Measurements from ENCODE around the gene NADK. TPM values are rescaled to one million over a fixed set of nuclear protein-coding genes. Genes with fewer than 3 reads are reported as not detected.

Gene NADK
- total RNA-seq, 6 experiments from 2014 or later = 80.3 to 143 (median 100) TPM

- peaks cover 0 to 69% (median 18%) of the 10 kb centered on the region in 4 donors for H3K36me3 ChIP-seq
- TF ChIP-seq CTCF (IDR thresholded peaks at IDR 0.05) = no peak
- TF ChIP-seq POLR2A (IDR thresholded peaks at IDR 0.05) = no peak
- peak overlapping the region; percentile 25 to 56 (median 47) for H3K4me3 ChIP-seq
- 42% methylated on average over 9 of the region's 25 CpGs for WGBS (ENCODE audit: insufficient coverage, low coverage, low lambda C conversion rate, missing lambda C conversion rate)
- ATAC-seq (peak in 2 of 4 donors; percentile 5 to 23), DNase-seq (peak; percentile 36 to 66 (median 64))
- intact Hi-C loops (cut with DNase I) = loop anchor here (5.0 to 10.0 kb wide), 2 partner anchors 147 to 150 kb away; no protein-coding TSS in a partner anchor
- peaks cover 0 to 46% (median 12%) of the 10 kb centered on the region in 4 donors for H3K4me1 ChIP-seq
- no peaks in the 10 kb centered on the region for H3K9me3 ChIP-seq
- no peaks in the 10 kb centered on the region for H3K27me3 ChIP-seq
- peak overlapping the region; percentile 71 to 95 (median 92) for H3K27ac ChIP-seq
Measured at GRCh38 chr1:1757422-1758058, 20.7 kb downstream of the NADK start.

GRCh38 chr1:1756661-1757421 lies 21.4 kb downstream of the NADK start:
- Histone ChIP-seq H3K9me3 (no peaks in the 10 kb centered on the region), H3K4me1 (peaks cover 0 to 42% (median 11%) of the 10 kb centered on the region in 4 donors), H3K36me3 (peaks cover 0 to 67% (median 16%) of the 10 kb centered on the region in 4 donors), H3K27me3 (no peaks in the 10 kb centered on the region), H3K27ac (peak overlapping the region in 2 of 3 donors; percentile 92 to 95), H3K4me3 (peak overlapping the region in 2 of 3 donors; percentile 47 to 56)
- intact Hi-C loops (cut with DNase I) = loop anchor here (5.0 to 10.0 kb wide), 2 partner anchors 148 to 150 kb away; no protein-coding TSS in a partner anchor
- TF ChIP-seq CTCF (IDR thresholded peaks at IDR 0.05) (no peak), POLR2A (IDR thresholded peaks at IDR 0.05) (no peak)
- 85% methylated on average over 11 of the region's 33 CpGs for WGBS (ENCODE audit: insufficient coverage, low coverage, low lambda C conversion rate, missing lambda C conversion rate)
- no peak for ATAC-seq
- peak in 2 of 3 donors; percentile 15 to 49 for DNase-seq

GRCh38 chr1:1755852-1756251 lies 22.4 kb downstream of the NADK start:
- TF ChIP-seq CTCF (IDR thresholded peaks at IDR 0.05) (no peak), POLR2A (IDR thresholded peaks at IDR 0.05) (no peak)
- Histone ChIP-seq H3K4me1 (peaks cover 0 to 41% (median 11%) of the 10 kb centered on the region in 4 donors), H3K9me3 (no peaks in the 10 kb centered on the region), H3K4me3 (no peak overlapping the region), H3K27me3 (no peaks in the 10 kb centered on the region), H3K27ac (no peak overlapping the region), H3K36me3 (peaks cover 0 to 58% (median 10%) of the 10 kb centered on the region in 4 donors)
- intact Hi-C loops (cut with DNase I) = loop anchor here (5.0 to 10.0 kb wide), 2 partner anchors 149 to 151 kb away; no protein-coding TSS in a partner anchor
- no CpG with 5 or more reads among the region's 15 CpGs for WGBS (ENCODE audit: insufficient coverage, low coverage, low lambda C conversion rate, missing lambda C conversion rate)
- DNase-seq (peak in 2 of 3 donors; percentile 24 to 46), ATAC-seq (no peak)

- intact Hi-C loops (cut with DNase I) = loop anchor here (5.0 to 10.0 kb wide), 2 partner anchors 149 to 152 kb away; no protein-coding TSS in a partner anchor
- Histone ChIP-seq H3K27me3 (no peaks in the 10 kb centered on the region), H3K9me3 (no peaks in the 10 kb centered on the region), H3K4me3 (no peak overlapping the region), H3K27ac (no peak overlapping the region), H3K36me3 (peaks cover 0 to 54% (median 10%) of the 10 kb centered on the region in 4 donors), H3K4me1 (peaks cover 0 to 41% (median 11%) of the 10 kb centered on the region in 4 donors)
- no peak for TF ChIP-seq CTCF (IDR thresholded peaks at IDR 0.05)
- TF ChIP-seq POLR2A (IDR thresholded peaks at IDR 0.05) = no peak
- ATAC-seq (no peak), DNase-seq (peak; percentile 25 to 57 (median 49))
- 76% methylated on average over 7 of the region's 19 CpGs for WGBS (ENCODE audit: insufficient coverage, low coverage, low lambda C conversion rate, missing lambda C conversion rate)
Measured at GRCh38 chr1:1755426-1755825, 22.8 kb downstream of the NADK start.
